Astrocyte of the spinal cord (primary cell): ENCODE data around the gene CTSA.

Source experiments
- DNase-seq: peaks from one replicate; pipeline ENCODE4 v3.0.0; 2011; ENCODE audit warnings: low read depth, low spot score
- H3K4me3 ChIP-seq: 2 replicates; pipeline ENCODE4 v1.5.1; 2011; ENCODE audit warnings: low read depth, mild to moderate bottlenecking, low read length, moderate library complexity
- CTCF ChIP-seq: IDR thresholded peaks from 2 replicates; pipeline ENCODE4 v1.5.1; 2012; ENCODE audit warnings: low read depth, mild to moderate bottlenecking, low read length, inconsistent platforms
- in situ Hi-C: cut with HindIII; loops from 2 replicates; pipeline ENCODE4 v1.10.0; 2017; ENCODE audit warnings: low sequenced_read_pairs

The CTSA gene

DNA sequence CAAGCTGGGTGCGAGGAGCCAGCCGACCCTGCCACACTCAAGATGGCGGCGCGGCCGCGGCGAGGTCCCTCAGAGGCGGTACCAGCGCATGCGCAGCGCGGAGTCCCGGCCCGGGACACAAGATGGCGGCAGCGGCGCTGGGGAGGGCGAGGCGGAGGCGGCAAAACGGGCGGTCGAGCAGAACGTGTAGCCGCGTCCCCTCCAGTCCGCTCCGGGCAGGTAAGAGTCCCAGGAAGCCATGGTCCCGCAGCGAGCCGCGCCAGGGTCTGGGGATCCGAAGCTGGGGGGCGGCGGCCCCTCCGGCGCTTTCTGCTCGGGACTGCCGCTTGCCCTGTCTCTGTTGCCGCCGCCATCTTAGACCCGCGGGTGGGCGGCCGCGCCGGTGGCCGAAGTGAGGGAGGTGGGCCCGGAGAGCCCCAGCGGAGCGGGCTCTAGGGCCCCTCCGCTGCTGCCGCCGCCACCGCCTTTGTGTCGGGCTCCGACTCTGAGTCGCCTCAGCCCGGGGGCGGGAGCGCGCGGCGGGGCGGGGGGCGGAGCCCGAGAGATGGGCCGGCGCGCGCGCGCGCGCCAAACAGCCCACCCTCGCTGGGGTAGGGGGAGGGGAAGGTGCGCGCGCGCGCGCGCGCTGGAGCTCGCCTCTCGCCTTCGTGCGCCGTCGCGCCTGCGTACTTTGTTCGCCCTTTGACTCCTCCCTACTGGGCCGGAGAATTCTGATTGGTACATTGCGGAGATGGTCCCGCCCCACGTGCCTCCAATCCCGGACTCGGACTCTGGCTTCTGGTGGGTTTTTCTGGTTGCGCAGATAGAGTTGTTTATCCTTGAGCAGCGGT lies 43.7 kb downstream of the CTSA start, which contains the start of gene PCIF1:
Gene PCIF1 (plus strand): TSS at position 98 of the 830 bp plus-strand sequence. CDS start 4,317 bp downstream, outside the sequence.
- TF ChIP-seq CTCF = no peak
- in situ Hi-C loops = no loop called here
- peak within 1 kb of the TSS; percentile 95 for H3K4me3 ChIP-seq
- DNase-seq = peak; percentile 98

DNA sequence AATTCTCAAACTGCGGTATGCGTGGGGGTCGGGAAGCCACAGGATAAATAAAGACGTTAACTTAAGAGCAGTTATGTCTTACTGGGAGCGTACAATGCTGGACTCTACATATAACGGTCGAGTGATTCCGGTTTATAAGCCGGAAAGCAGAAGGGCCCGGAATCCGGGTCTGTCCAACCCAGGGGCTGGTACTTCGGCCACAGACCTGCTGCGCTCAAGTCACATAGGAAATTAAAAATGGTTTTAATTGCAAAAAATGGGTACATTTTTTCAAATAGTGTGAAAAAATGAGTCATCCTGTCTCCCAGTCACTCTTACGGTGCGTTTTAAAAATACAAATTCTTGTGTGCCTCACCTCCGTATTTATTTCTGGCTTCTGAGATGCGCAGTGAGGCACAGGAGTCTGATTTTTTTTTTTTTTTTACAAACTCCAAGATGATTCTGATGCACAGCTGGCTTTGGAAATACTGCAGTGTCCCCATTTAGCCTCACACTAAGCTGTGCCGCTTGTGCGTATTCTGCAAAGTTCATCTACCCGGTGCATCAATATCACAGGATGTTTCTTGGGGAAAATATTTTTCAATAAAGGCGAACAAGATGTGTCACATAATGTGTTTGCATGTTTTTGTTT lies 44.4 kb downstream of the CTSA start:
- DNase-seq = no peak
- H3K4me3 ChIP-seq = peak overlapping the region; percentile 54
- TF ChIP-seq CTCF = no peak
- in situ Hi-C loops = no loop called here

GRCh38 chr20:45937765-45938164 lies 46.6 kb downstream of the CTSA start:
- in situ Hi-C loops = no loop called here
- no peak overlapping the region for H3K4me3 ChIP-seq
- no peak for TF ChIP-seq CTCF
- DNase-seq = no peak

DNA sequence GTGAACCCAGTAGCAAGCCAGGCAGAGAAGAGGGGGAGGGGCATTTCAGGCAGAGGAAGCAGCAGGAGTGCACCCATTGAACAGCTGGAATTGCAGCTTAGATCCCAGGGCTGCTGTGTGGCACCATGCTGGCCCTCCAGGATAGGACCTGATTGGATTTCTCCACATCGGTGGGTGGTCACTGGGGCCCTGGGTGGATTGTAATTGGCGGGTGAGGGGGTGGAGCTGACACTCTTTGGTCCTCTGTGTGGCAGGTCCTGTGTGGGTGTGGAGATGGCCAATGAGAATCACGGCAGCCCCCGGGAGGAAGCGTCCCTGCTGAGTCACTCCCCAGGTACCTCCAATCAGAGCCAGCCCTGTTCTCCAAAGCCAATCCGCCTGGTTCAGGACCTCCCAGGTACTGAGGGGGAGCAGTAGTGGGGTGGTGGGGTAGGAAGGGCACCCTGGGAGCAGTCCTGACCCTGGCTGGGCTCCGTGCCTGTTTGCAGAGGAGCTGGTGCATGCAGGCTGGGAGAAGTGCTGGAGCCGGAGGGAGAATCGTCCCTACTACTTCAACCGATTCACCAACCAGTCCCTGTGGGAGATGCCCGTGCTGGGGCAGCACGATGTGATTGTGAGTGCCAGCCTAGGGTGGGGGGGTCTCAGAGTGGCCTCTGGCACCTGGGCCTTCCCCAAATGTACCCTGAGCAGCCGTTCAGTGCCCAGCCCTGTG lies 47.7 kb downstream of the CTSA start:
- no peak overlapping the region for H3K4me3 ChIP-seq
- in situ Hi-C loops = no loop called here
- DNase-seq = no peak
- TF ChIP-seq CTCF = no peak

DNA sequence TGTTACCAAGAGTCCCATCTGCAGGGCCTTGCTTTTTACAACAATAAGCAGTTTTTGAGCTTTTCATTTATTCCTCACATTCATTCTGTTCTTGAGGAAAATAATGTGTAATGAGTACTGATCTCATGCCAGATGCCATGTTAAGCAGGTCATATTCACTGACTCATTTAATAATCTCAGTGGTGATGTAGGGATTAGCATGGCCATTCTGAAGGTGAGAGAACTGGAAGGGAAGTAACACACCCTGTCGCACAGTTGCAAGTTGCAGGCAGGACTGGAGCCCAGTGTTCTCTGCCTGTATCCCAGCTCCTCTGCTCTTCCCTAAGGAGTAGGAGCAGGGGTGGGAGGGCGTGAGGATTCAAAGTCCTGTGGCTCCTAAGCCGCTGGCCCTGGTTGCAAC lies 48.9 kb downstream of the CTSA start:
- H3K4me3 ChIP-seq = no peak overlapping the region
- in situ Hi-C loops = no loop called here
- TF ChIP-seq CTCF = no peak
- DNase-seq = no peak

DNA sequence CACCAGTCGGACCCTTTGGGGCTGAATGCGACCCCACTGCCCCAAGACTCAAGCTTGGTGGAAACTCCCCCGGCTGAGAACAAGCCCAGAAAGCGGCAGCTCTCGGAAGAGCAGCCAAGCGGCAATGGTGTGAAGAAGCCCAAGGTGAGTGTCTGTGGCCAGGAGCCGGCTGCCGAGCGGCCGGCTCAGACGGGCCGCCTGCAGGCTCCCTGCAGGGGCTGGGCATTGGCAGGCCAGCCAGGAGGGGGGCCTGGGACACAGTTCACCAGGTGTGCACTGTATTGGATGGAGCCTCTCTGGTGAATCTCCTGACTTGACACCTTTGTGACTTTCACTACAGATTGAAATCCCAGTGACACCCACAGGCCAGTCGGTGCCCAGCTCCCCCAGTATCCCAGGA lies 49.3 kb downstream of the CTSA start:
- in situ Hi-C loops = no loop called here
- DNase-seq = no peak
- no peak for TF ChIP-seq CTCF
- H3K4me3 ChIP-seq = no peak overlapping the region
